NCI-H146 (cell line): ENCODE results near the gene CYTH2.

Experiments
- DNase-seq: peaks from one replicate; lab custom pipeline; 2025; lab: John Stamatoyannopoulos, UW

CYTH2 gene

DNA sequence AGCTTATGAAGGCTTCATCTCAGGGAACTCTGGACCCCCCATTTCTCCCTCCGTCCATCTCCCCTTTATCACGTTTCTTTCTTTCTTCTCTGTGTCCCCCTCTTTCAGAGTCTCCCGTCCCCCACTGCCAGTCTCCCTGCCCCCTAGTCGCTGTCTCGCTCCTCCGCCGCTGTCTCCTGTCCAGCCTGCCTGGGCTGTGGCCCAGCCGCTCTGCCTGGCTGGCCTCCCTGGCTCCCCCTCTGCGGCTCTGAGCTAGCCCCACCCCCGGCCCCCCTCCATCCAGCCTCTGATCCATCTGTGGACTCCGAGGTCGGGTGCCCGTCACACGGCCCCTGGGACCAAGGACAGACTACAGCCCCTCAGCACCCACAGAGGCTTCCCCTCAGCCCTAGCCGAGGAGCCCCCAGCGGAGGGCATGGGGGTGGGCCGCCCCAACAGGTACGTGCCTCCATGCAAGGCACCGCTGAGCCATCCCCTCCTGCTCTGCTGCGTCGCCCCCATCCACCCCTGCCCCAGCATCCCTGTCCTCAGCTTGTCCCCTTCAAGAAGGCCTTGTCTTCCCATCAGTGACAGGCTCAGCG is 14.9 kb upstream of the CYTH2 start:
- DNase-seq, result no peak

DNA sequence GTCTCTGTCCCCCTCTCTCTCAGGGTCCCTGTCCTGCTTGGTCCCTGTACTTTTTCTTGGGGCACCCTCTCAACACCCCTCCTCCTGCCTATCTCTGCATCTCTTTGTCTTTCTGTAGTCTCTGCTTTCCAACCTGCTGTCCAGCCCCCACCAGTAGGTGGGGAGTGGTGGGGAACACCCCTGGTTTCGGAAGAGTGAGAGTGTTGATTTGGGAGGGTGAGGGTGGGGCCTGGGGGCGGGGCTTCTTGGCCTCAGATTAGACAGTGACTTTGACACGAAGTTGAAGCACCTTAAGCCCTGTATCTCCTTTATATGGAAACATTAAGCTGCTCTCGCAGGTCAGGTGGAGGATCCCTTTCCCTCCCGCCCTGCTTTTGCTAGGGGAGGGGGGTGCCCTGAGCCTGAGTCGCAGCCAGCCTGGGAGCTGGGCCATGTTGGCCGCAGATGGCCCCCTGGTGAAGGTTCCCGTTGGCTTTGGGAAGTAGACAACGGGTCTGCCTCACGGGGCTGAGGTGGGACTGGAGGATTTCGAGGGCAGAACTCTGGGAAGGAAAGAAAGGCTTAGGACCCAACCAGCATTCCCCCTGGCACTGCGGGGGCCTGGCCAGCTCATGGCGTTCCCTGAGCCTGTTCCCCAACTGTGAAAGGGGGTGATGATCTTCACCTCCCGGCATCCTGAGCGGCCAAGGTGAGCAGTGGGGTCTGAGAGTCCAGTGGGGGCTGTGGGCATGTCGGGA is 13.8 kb upstream of the CYTH2 start, which contains the start of gene KCNJ14:
Gene KCNJ14 (plus strand): TSS at position 404 of the 737 bp plus-strand sequence. CDS start 6,151 bp downstream, outside the sequence.
- no peak for DNase-seq

DNA sequence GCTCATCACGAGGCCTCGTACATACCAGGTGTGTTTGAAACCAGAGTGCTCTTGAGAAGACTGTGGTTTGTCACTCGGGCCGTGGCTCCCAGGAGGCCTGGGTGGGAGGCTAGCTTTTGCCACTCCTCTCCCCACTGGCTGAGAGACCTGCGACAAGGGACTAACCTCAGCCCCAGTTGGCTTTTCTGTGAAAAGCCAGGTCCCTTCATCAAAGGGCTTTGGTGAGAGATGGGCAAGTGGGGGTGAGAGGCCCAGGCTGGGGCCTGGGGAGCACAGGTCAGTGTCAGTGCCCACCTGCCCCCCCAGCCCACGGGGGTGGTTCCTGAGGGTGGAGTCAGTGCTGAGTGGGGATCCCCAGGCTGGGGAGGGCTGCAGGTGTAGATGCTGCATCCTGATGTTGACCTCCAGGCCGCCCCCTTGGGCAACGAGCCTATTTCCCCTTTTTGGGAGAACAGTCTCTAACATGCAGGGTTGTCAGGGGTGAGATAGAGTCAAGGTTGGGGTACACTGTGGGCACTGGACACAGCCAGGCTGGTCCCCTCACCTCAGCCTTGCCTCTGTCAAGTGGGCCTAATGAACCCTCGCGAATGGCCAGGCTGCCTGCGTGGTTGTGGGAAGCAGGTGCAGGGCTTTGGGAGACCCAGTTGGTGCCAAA is 13.1 kb upstream of the CYTH2 start:
- no peak for DNase-seq

- DNase-seq, result no peak
These were observed 12.3 kb upstream of the CYTH2 start for GRCh38 chr19:48456864-48457263.

DNA sequence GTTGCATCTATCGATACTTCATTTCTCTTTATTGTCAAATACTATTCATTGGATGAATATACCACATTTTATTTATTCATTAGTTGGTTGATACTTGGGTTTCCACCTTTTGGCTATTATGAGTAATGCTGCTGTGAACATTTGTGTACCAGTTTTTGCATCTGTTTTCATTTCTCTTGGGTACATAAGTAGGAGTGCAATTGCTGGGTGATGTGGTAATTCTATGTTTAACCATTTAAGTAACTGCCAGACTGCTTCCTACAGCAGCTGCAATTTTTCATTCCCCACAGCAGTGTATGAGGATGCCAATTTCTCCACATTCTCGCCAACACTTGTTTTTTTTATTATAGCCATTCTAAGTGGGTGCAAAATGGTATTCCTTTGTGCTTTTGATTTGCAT is 11.2 kb upstream of the CYTH2 start:
- DNase-seq, result no peak

- DNase-seq, result no peak
These were observed 7.6 kb upstream of the CYTH2 start for GRCh38 chr19:48461651-48461981.

DNA sequence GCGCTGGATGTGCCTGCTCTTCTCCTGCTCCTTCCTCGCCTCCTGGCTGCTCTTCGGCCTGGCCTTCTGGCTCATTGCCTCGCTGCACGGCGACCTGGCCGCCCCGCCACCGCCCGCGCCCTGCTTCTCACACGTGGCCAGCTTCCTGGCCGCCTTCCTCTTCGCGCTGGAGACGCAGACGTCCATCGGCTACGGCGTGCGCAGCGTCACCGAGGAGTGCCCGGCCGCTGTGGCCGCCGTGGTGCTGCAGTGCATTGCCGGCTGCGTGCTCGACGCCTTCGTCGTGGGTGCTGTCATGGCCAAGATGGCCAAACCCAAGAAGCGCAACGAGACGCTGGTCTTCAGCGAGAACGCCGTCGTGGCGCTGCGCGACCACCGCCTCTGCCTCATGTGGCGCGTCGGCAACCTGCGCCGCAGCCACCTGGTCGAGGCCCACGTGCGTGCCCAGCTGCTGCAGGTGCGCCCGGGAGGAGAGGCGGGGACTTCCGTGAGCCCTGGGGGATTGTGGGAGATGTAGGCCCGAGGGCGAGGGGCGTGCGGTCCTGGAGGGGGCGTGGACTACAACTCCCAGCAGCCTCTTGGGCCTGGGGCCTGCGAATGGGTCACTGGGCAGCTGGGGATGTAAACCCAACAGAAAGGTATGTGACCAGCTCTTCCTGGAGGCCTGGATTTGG is 7.0 kb upstream of the CYTH2 start:
- DNase-seq, result no peak

- DNase-seq, result no peak
These were observed 4.0 kb upstream of the CYTH2 start for GRCh38 chr19:48465215-48465614.

GRCh38 chr19:48466561-48467325 is 2.4 kb upstream of the CYTH2 start:
- no peak for DNase-seq

DNA sequence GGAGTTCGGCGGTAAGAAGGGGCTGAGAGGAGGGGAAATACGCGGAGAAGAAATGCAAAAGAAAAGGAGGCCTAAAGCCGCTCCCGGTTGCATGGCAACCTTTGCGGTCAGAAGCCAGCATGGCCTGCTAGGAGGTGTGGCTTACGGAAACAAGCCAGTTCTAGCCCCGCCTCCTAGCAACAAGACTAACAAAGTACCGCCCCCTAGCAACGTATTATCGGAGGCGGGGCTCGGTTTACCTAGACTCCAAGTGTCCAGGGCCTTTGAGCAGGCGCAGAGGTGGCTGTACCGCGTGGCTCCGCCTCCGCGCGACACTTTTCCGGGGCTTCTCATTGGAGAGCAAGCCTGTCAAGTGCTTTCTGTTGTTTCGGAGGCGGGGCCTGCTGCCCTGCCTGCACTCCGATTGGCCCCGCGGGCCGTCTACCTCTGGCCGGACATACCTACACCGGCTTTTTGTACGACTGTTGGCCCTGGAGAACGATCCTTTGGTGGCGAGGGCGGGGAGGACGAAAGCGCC is 339 bp upstream of the CYTH2 start:
- peak; percentile 100 for DNase-seq

DNA sequence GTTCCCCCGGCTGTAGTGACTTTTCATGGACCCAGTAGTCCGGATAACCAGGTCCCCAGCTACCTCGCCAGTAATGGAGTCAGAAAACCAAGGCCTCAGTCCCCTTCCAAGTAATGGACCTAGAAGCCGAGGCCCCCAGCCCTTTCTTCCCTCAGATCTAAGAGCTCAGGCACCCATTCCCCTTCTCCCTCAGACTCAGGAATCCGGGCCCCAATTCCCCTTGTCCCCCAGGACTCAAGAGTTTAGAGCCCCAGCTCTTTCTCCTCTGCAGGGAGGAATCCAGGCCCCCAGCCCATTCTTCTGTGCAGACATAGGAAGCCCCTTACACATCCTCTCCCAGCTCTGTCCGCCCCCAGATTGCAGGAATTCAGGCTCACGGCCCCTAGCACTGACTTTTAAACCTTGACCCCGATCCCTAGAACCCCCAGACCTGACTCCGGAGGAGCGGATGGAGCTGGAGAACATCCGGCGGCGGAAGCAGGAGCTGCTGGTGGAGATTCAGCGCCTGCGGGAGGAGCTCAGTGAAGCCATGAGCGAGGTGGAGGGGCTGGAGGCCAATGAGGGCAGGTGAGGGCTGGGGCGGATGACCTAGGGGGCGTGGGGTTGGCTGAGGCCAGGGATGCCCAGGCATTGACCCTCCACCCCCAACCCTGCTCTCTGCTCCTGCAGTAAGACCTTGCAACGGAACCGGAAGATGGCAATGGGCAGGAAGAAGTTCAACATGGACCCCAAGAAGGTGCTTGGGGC is 938 bp downstream of the CYTH2 start:
- DNase-seq, result no peak

- DNase-seq, result no peak
These were observed 1.7 kb downstream of the CYTH2 start for GRCh38 chr19:48470856-48471255.

- DNase-seq, result no peak
These were observed 2.7 kb downstream of the CYTH2 start for GRCh38 chr19:48471836-48472235.

DNA sequence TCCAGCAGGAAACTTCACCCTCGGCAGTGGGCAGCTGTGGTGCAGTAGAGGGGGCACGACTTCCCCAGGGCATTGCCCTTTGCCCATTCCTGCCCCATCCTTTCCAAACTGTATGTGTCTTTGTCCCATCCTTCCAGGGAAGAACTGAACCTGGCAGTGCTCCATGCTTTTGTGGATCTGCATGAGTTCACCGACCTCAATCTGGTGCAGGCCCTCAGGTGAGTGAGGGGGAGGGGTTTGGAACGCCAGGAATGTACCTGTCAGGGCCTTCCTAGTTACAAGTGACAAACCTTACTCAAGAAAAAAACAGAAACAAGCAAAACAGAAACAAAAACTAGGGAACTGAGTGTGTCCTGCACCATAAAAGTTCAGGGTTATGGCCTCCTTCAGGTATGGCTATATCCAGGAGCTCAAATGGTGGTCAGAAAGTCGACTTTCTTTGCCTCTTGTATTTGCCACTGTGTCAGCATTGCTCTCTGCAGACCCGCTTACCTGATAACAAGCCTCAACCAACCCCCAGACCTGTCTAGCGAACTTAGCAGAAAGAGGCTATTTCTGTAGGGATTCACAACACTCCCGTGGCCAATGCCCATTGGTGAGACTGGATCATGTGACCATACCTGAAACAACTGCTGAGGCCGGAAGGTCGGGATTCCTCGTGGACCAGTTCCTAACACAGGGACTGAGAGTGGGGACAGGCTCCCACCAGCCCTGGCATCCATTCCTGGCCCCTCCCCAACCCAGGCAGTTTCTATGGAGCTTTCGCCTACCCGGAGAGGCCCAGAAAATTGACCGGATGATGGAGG is 4.2 kb downstream of the CYTH2 start:
- DNase-seq, result no peak

DNA sequence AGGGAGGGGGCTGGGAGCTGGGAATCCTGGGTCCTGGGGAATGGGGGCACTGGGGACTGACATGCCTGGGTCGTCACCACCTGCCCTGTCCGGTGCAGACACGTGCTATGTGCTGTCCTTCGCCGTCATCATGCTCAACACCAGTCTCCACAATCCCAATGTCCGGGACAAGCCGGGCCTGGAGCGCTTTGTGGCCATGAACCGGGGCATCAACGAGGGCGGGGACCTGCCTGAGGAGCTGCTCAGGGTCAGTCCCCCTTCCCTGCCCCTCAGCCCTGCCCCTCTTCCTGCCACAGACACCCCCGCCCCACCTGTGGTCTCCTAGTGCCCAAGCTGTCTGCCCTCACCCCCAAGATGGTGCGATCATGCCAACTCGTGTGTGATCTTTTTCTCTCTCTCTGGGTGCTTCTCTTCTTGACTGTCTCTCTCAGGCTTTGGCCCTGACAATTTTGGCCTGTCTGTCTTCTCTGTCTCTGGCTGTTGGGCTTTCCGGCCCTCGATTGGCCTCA is 5.0 kb downstream of the CYTH2 start:
- DNase-seq, result no peak

- no peak for DNase-seq
These were observed 6.3 kb downstream of the CYTH2 start for GRCh38 chr19:48475369-48476068.

DNA sequence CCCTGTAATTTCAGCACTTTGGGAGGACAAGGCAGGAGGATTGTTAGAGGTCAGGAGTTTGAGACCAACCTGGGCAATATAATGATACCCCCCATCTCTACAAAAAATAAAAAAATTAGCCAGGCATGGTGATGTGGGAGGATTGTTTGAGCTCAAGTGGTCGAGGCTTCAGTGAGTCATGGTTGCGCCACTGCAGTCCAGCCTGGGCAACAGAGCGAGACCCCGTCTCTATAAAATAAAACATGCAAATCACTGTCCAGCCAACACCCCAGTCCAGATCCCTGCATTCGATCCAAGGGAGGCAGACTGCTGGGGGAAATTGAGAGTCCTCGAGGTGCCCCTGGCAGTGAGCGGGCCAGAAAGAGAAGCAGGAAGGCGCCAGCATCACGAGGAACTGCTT is 7.0 kb downstream of the CYTH2 start:
- DNase-seq, result no peak

DNA sequence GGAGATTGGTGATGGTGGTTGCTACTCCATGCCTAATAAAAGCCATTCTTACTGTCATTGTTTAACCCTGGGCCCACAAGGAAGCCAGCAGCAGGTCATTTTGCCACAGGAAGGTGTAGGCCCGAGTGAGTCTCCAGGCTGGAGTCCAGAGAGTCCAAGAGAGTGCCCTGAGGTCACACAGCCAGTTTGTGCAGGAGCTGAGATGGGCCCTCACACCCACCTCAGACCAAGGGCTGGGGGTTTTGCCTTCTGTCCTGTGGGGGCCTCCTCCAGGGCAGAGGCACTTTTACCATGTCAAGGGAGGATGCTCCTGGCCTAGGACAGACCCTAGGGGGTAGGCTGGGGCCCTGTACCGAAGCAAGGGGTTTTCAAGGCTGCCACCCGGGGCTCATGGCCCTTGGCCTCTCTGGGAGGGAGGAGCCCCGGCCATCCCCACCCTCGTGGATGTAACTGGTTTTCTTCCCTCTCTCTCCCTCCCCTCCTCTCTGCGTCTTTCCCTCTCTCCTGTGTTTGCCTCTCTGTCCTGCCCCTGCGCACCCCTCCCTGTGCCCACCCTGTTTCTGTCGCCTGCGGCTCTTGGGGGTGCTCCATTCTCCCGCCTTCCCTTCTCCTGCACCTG is 8.0 kb downstream of the CYTH2 start:
- no peak for DNase-seq
